Panc1 (cell line): ENCODE data around the gene FTO. TPM values are rescaled to one million over a fixed set of nuclear protein-coding genes. Genes with fewer than 3 reads are reported as not detected.

ENCODE experiments used
- ATAC-seq: fragments of 200-7000 bp; cut with Tn5 transposase; 2 replicates; pipeline ENCODE4 v1.9.1; 2020; ENCODE audit warnings: mild to moderate bottlenecking, moderate library complexity
- BruUV-seq: library from RNA; stranded (reverse); fragments of 400-500 nt; replicated peaks from 2 replicates; lab custom pipeline; 2021; lab: Mats Ljungman, UMichigan
- CTCF ChIA-PET: fragments of 300-600 bp; sonication (Branson Sonifier 250); formaldehyde crosslinking; loops from one replicate; lab custom pipeline; 2022; ENCODE audit warnings: antibody characterized with exemption; lab: Charles Lee
- POLR2A ChIA-PET: fragments of 300-600 bp; sonication (Branson Sonifier 250); formaldehyde crosslinking; loops from one replicate; lab custom pipeline; 2022; ENCODE audit warnings: antibody characterized with exemption; lab: Charles Lee
- DNase-seq: peaks from one replicate; pipeline ENCODE4 v3.0.0-alpha.2; 2010; ENCODE audit warnings: low read depth, low spot score
- H3K27ac ChIP-seq: 2 replicates; pipeline ENCODE4 v1.5.1; 2011; ENCODE audit warnings: mild to moderate bottlenecking, low read length, inconsistent platforms
- H3K27me3 ChIP-seq: fragments of 200-500 bp; sonication (Bioruptor generic); 2 replicates; pipeline ENCODE4 v1.6.0; 2014; ENCODE audit warnings: low read length, inconsistent platforms; ENCODE audit not compliant: control insufficient read depth, insufficient read depth
- H3K36me3 ChIP-seq: fragments of 200-500 bp; sonication (Bioruptor generic); 2 replicates; pipeline ENCODE4 v1.5.1; 2014; ENCODE audit warnings: inconsistent platforms, mild to moderate bottlenecking, low read length, moderate library complexity; ENCODE audit not compliant: control insufficient read depth, insufficient read depth
- H3K4me1 ChIP-seq: 2 replicates; pipeline ENCODE4 v1.5.1; 2011; ENCODE audit warnings: inconsistent platforms, mild to moderate bottlenecking, low read length, moderate library complexity; ENCODE audit not compliant: control insufficient read depth, insufficient read depth
- H3K4me3 ChIP-seq, 2 experiments: 2 replicates each; pipeline ENCODE4 v1.5.1; 2011 to 2012; ENCODE audit warnings: low read depth in 2 of 2, low read length in 2 of 2, mild to moderate bottlenecking in 2 of 2, inconsistent platforms in 1 of 2, moderate library complexity in 1 of 2
- H3K9me3 ChIP-seq: fragments of 200-500 bp; sonication (Bioruptor generic); 2 replicates; pipeline ENCODE4 v1.5.1; 2014; ENCODE audit warnings: low read depth, mild to moderate bottlenecking, inconsistent platforms, low read length, moderate library complexity; ENCODE audit not compliant: control insufficient read depth, insufficient read depth
- CTCF ChIP-seq: fragments of 450-650 bp; IDR thresholded peaks from 2 replicates; pipeline ENCODE4 v1.5.1; 2017; ENCODE audit warnings: mild to moderate bottlenecking
- POLR2AphosphoS5 ChIP-seq: IDR thresholded peaks from 2 replicates; pipeline ENCODE4 v1.6.1; 2012; ENCODE audit warnings: mild to moderate bottlenecking, low read depth, low read length, moderate library complexity
- REST ChIP-seq, 2 experiments: IDR thresholded peaks; 2 replicates each; pipeline ENCODE4 v1.6.1; 2011 to 2012; ENCODE audit warnings: low read depth in 2 of 2, control low read depth in 1 of 2, low read length in 1 of 2, mild to moderate bottlenecking in 1 of 2, moderate library complexity in 1 of 2; ENCODE audit not compliant: insufficient read depth in 1 of 2
- SIN3A ChIP-seq: IDR thresholded peaks from 2 replicates; pipeline ENCODE4 v1.6.1; 2012; ENCODE audit warnings: low read depth, mild to moderate bottlenecking, low read length, moderate library complexity, borderline replicate concordance; ENCODE audit not compliant: insufficient read depth
- TCF7L2 ChIP-seq: IDR thresholded peaks from 2 replicates; pipeline ENCODE4 v1.6.1; 2011; ENCODE audit warnings: mild to moderate bottlenecking, low read depth, low read length, inconsistent platforms
- in situ Hi-C: cut with HindIII; loops from 2 replicates; pipeline ENCODE4 v1.10.0; 2016; ENCODE audit warnings: low sequenced_read_pairs, low pct_unique_long_range_greater_than_20kb
- intact Hi-C: fragments of 100-400 bp; cut with micrococcal nuclease; formaldehyde crosslinking; loops from one replicate; pipeline ENCODE4 v1.10.0; 2022; ENCODE audit not compliant: unreplicated experiment
- total RNA-seq: library from RNA; stranded (reverse); gene quantifications from one replicate; pipeline ENCODE4 v1.2.1, GENCODE V29; 2021; ENCODE audit not compliant: unreplicated experiment

FTO gene
- total RNA-seq, 1 experiment from 2014 or later = 38.2 TPM

GRCh38 chr16:53840456-53840855, 136.5 kb downstream of the FTO start:
- BruUV-seq = no TSS peak
- H3K27ac ChIP-seq = no peak overlapping the region
- intact Hi-C loops (no loop called here), in situ Hi-C loops (no loop called here)
- H3K9me3 ChIP-seq = no peaks in the 10 kb centered on the region
- ChIA-PET POLR2A (no interaction called here), CTCF (no interaction called here)
- H3K27me3 ChIP-seq = no peaks in the 10 kb centered on the region
- TF ChIP-seq REST (IDR thresholded peaks at IDR 0.05; ENCODE audit: insufficient read depth in 1 of 2, low read depth in 2 of 2, low read length in 1 of 2) (no peak), SIN3A (no peak), CTCF (no peak), TCF7L2 (no peak), POLR2AphosphoS5 (no peak)
- H3K4me3 ChIP-seq = no peak overlapping the region
- no peaks in the 10 kb centered on the region for H3K4me1 ChIP-seq
- no peaks in the 10 kb centered on the region for H3K36me3 ChIP-seq
- DNase-seq (no peak), ATAC-seq (no peak)

- TF ChIP-seq CTCF (no peak), POLR2AphosphoS5 (no peak), TCF7L2 (no peak), SIN3A (no peak), REST (IDR thresholded peaks at IDR 0.05; ENCODE audit: insufficient read depth in 1 of 2, low read depth in 2 of 2, low read length in 1 of 2) (no peak)
- ChIA-PET POLR2A (no interaction called here), CTCF (no interaction called here)
- BruUV-seq = no TSS peak
- Histone ChIP-seq H3K4me1 (no peaks in the 10 kb centered on the region), H3K27ac (no peak overlapping the region), H3K4me3 (no peak overlapping the region), H3K27me3 (no peaks in the 10 kb centered on the region), H3K36me3 (no peaks in the 10 kb centered on the region), H3K9me3 (no peaks in the 10 kb centered on the region)
- intact Hi-C loops (no loop called here), in situ Hi-C loops (no loop called here)
- no peak for ATAC-seq
- no peak for DNase-seq
Measured at GRCh38 chr16:53841884-53842283, 137.9 kb downstream of the FTO start.
